ENCODE data around the gene SLC25A18. TPM values are rescaled to one million over a fixed set of nuclear protein-coding genes. Genes with fewer than 3 reads are reported as not detected.

Gene SLC25A18
- polyA plus RNA-seq, 1 donor (not counting 4 experiments of a cell fraction or from before 2014, with no cell fraction given): 0.04 TPM

- Histone ChIP-seq H3K27me3 (ENCODE audit: control insufficient read depth, extremely low read depth, insufficient read depth, low read length) (no peaks in the 10 kb centered on the region), H3K9ac (ENCODE audit: control insufficient read depth, extremely low read depth, insufficient read depth, low read length) (no peak overlapping the region), H3K36me3 (ENCODE audit: control insufficient read depth in 2 of 2, extremely low read depth in 1 of 2, insufficient read depth in 2 of 2, low read length in 2 of 2) (no peaks in the 10 kb centered on the region), H3K4me2 (ENCODE audit: control insufficient read depth, extremely low read depth, insufficient read depth, low read depth, low read length) (no peak overlapping the region), H3K4me1 (ENCODE audit: control insufficient read depth, extremely low read depth, insufficient read depth, low read length) (peaks cover 9% of the 10 kb centered on the region), H3K27ac (ENCODE audit: control insufficient read depth, insufficient read depth, low read length) (no peak overlapping the region), H3K9me1 (ENCODE audit: control insufficient read depth, extremely low read depth, insufficient read depth, low read length) (no peaks in the 10 kb centered on the region), H3K4me3 (ENCODE audit: control insufficient read depth in 2 of 3, extremely low read depth in 1 of 3, insufficient read depth in 2 of 3, low read depth in 1 of 3, low read length in 3 of 3) (no peak overlapping the region), H2AFZ (ENCODE audit: control insufficient read depth, low read length) (no peak overlapping the region), H3K79me2 (ENCODE audit: control insufficient read depth, insufficient read depth, low read length) (no peaks in the 10 kb centered on the region), H3K9me3 (ENCODE audit: control insufficient read depth, low read depth, low read length) (no peaks in the 10 kb centered on the region), H4K20me1 (ENCODE audit: control insufficient read depth, extremely low read depth, insufficient read depth, low read length) (no peaks in the 10 kb centered on the region)
- FAIRE-seq (no peak), DNase-seq (ENCODE audit: low read depth, low spot score) (no peak)
- TF ChIP-seq EZH2 (IDR thresholded peaks at IDR 0.05; ENCODE audit: low read length): no peak
- TF ChIP-seq, protein P1, sequence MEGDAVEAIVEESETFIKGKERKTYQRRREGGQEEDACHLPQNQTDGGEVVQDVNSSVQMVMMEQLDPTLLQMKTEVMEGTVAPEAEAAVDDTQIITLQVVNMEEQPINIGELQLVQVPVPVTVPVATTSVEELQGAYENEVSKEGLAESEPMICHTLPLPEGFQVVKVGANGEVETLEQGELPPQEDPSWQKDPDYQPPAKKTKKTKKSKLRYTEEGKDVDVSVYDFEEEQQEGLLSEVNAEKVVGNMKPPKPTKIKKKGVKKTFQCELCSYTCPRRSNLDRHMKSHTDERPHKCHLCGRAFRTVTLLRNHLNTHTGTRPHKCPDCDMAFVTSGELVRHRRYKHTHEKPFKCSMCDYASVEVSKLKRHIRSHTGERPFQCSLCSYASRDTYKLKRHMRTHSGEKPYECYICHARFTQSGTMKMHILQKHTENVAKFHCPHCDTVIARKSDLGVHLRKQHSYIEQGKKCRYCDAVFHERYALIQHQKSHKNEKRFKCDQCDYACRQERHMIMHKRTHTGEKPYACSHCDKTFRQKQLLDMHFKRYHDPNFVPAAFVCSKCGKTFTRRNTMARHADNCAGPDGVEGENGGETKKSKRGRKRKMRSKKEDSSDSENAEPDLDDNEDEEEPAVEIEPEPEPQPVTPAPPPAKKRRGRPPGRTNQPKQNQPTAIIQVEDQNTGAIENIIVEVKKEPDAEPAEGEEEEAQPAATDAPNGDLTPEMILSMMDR (optimal IDR thresholded peaks at IDR 0.05 in 1 of 3, IDR thresholded peaks at IDR 0.05 in 1 of 3, conservative IDR thresholded peaks at IDR 0.05 in 1 of 3; ENCODE audit: extremely low read depth in 1 of 3, insufficient read depth in 2 of 3, low read length in 3 of 3): no peak
- dilution Hi-C loops (cut with MboI; ENCODE audit: extremely low pct_ligation_motif_present, low sequenced_read_pairs): no loop called here
These were observed 39.4 kb upstream of the SLC25A18 start for GRCh38 chr22:17523925-17524324.

DNA sequence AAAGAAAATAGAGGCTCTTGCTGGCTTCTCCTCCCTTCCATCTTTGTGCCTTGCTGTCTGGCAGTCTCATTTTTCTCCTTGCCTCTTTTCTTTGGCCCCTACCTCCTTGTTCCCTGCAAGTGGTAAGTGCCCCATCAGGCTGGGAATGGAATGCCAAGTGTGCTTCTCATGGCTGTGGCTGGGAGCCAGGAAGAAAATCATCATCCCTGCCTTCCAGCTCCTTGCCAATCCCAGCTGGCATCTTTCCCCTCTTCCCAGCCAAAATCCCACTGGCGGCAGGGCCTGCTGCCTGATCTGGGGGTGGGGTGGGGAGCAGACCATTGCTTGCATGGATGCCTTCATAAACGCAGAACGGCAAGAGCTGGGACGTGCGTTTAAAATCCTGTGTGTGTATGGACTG, 27.0 kb upstream of the SLC25A18 start:
- Histone ChIP-seq H3K4me1 (ENCODE audit: control insufficient read depth, extremely low read depth, insufficient read depth, low read length) (no peaks in the 10 kb centered on the region), H3K36me3 (ENCODE audit: control insufficient read depth in 2 of 2, extremely low read depth in 1 of 2, insufficient read depth in 2 of 2, low read length in 2 of 2) (no peaks in the 10 kb centered on the region), H2AFZ (ENCODE audit: control insufficient read depth, low read length) (no peak overlapping the region), H3K79me2 (ENCODE audit: control insufficient read depth, insufficient read depth, low read length) (no peaks in the 10 kb centered on the region), H3K27ac (ENCODE audit: control insufficient read depth, insufficient read depth, low read length) (no peak overlapping the region), H3K4me3 (ENCODE audit: control insufficient read depth in 2 of 3, extremely low read depth in 1 of 3, insufficient read depth in 2 of 3, low read depth in 1 of 3, low read length in 3 of 3) (no peak overlapping the region), H3K27me3 (ENCODE audit: control insufficient read depth, extremely low read depth, insufficient read depth, low read length) (peaks cover 4% of the 10 kb centered on the region), H4K20me1 (ENCODE audit: control insufficient read depth, extremely low read depth, insufficient read depth, low read length) (no peaks in the 10 kb centered on the region), H3K4me2 (ENCODE audit: control insufficient read depth, extremely low read depth, insufficient read depth, low read depth, low read length) (no peak overlapping the region), H3K9ac (ENCODE audit: control insufficient read depth, extremely low read depth, insufficient read depth, low read length) (no peak overlapping the region), H3K9me1 (ENCODE audit: control insufficient read depth, extremely low read depth, insufficient read depth, low read length) (no peaks in the 10 kb centered on the region), H3K9me3 (ENCODE audit: control insufficient read depth, low read depth, low read length) (no peaks in the 10 kb centered on the region)
- dilution Hi-C loops (cut with MboI; ENCODE audit: extremely low pct_ligation_motif_present, low sequenced_read_pairs): no loop called here
- DNase-seq (ENCODE audit: low read depth, low spot score) (no peak), FAIRE-seq (no peak)
- TF ChIP-seq EZH2 (IDR thresholded peaks at IDR 0.05; ENCODE audit: low read length): no peak
- TF ChIP-seq, protein P1 (optimal IDR thresholded peaks at IDR 0.05 in 1 of 3, IDR thresholded peaks at IDR 0.05 in 1 of 3, conservative IDR thresholded peaks at IDR 0.05 in 1 of 3; ENCODE audit: extremely low read depth in 1 of 3, insufficient read depth in 2 of 3, low read length in 3 of 3): no peak
